ENCODE data around the gene GZF1.

GRCh38 chr20:23391707-23392310 lies 29.8 kb downstream of the GZF1 start:
- TF ChIP-seq, protein P1, sequence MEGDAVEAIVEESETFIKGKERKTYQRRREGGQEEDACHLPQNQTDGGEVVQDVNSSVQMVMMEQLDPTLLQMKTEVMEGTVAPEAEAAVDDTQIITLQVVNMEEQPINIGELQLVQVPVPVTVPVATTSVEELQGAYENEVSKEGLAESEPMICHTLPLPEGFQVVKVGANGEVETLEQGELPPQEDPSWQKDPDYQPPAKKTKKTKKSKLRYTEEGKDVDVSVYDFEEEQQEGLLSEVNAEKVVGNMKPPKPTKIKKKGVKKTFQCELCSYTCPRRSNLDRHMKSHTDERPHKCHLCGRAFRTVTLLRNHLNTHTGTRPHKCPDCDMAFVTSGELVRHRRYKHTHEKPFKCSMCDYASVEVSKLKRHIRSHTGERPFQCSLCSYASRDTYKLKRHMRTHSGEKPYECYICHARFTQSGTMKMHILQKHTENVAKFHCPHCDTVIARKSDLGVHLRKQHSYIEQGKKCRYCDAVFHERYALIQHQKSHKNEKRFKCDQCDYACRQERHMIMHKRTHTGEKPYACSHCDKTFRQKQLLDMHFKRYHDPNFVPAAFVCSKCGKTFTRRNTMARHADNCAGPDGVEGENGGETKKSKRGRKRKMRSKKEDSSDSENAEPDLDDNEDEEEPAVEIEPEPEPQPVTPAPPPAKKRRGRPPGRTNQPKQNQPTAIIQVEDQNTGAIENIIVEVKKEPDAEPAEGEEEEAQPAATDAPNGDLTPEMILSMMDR (IDR thresholded peaks at IDR 0.05; ENCODE audit: insufficient read depth, low read depth, low read length), result no peak
- no peak for TF ChIP-seq EZH2 (IDR thresholded peaks at IDR 0.05; ENCODE audit: insufficient read depth, low read length)

Data from astrocyte (in vitro differentiated cells and primary cell).